NK-92 (cell line): Measurements from ENCODE around the gene KNSTRN.

ENCODE experiments used
- DNase-seq: peaks from one replicate; lab custom pipeline; 2025; ENCODE audit not compliant: unreplicated experiment; lab: John Stamatoyannopoulos, UW

The KNSTRN gene

GRCh38 chr15:40428185-40428584, 45.7 kb downstream of the KNSTRN start:
- no peak for DNase-seq

GRCh38 chr15:40429068-40429710, 46.7 kb downstream of the KNSTRN start:
- no peak for DNase-seq

GRCh38 chr15:40430271-40430805, 47.8 kb downstream of the KNSTRN start:
- DNase-seq, result no peak

- no peak for DNase-seq
Measured at GRCh38 chr15:40435023-40435709, 52.6 kb downstream of the KNSTRN start.

GRCh38 chr15:40435710-40436089, 53.2 kb downstream of the KNSTRN start:
- no peak for DNase-seq

- no peak for DNase-seq
Measured at GRCh38 chr15:40436116-40436891, 53.8 kb downstream of the KNSTRN start.

GRCh38 chr15:40436892-40437751, 54.6 kb downstream of the KNSTRN start:
- DNase-seq, result no peak

GRCh38 chr15:40437752-40438687, 55.5 kb downstream of the KNSTRN start:
- DNase-seq, result no peak

GRCh38 chr15:40438712-40439111, 56.2 kb downstream of the KNSTRN start:
- no peak for DNase-seq

GRCh38 chr15:40439461-40439959, 57.0 kb downstream of the KNSTRN start:
- no peak for DNase-seq

- DNase-seq, result no peak
Measured at GRCh38 chr15:40439960-40440742, 57.6 kb downstream of the KNSTRN start.

GRCh38 chr15:40440743-40441564, 58.4 kb downstream of the KNSTRN start, which contains the start of gene BAHD1:
Gene BAHD1 (plus strand): TSS chr15:40440953. CDS start chr15:40458465, 17,512 bp downstream.
- peak; percentile 47 for DNase-seq

GRCh38 chr15:40441565-40442531, 59.3 kb downstream of the KNSTRN start:
- no peak for DNase-seq

GRCh38 chr15:40443255-40443654, 60.7 kb downstream of the KNSTRN start:
- DNase-seq, result no peak

- DNase-seq, result no peak
Measured at GRCh38 chr15:40443846-40444245, 61.3 kb downstream of the KNSTRN start.
